GM21737 (cell line): ENCODE results near the gene CBFA2T2.
A peak's percentile ranks its signal among the peaks of the same experiment; 100 is the strongest.
"Not testable (repeated sequence)": the region's sequence is repeated elsewhere in the genome, so short reads cannot be mapped to it uniquely, and the experiment has no call there.

Experiments used
- ATAC-seq: cut with Tn5 transposase; IDR thresholded peaks from one replicate; pipeline ENCODE4 v1.9.1; 2021; ENCODE audit warnings: mild to moderate bottlenecking, moderate library complexity; ENCODE audit not compliant: unreplicated experiment

The CBFA2T2 gene

DNA sequence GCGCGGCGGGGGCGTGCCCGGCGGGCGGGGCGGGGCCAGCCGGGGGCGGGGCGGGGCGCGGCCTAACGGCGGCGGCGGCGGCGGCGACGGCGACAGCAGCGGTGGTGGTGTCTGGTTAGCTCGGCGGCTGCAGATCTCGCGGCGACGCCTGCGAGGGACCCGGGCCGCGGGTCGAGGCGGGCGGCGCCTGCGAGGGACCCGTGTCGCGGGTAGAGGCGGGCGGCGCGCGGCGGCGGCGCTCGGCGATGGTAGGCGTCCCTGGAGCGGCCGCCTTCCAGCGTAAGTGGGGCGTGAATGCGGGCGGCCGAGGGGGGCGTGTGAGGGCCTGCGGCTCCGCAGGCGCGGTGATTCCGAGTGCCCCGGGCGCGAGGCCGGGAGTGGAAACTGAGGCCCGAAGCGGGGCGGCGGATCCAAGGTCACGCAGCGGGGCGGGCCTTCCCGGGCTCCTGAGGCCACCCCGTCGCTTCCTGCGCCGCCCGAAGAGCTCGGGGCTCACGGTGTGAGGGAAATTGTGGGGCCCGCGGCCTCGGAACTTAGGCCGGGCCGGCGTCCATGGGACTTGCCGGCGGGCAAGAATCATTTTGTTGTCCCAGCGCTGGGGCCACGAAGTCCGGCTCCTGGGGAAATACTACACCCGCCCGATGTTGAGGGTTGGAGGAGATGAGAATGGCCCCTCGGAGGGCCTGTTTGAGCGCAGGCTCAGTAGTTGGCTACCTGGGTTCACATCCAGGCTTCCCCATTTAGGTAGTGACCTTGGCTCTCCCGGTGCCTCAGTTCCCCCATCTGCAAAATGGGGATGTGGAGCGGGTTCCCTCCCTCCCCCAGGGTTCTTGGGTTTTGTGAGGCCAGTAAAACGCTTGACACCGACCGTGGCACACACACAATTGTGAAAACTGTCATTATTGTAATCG, at the start of gene CBFA2T2:
Gene CBFA2T2, plus strand, starts transcription at position 74 of the 911 bp plus-strand sequence. Its CDS starts 172 bp downstream, at position 246.
- peak; percentile 22 for ATAC-seq

DNA sequence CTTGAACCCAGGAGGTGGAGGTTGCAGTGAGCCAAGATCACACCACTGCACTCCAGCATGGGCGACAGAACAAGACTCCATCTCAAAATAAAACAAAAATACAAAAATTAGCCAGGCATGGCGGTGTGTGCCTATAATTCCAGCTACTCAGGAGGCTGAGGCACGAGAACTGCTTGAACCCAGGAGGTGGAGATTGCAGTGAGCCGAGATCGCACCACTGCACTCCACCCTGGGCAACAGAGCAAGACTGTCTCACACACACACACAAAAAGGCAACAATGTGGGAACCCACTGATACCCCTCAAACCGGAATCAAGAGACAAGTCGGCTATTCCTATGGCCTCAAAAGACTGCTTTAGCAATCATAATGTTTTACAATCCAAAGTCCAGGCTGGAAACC, 49.3 kb upstream of the CBFA2T2 start:
- not testable (repeated sequence) for ATAC-seq

DNA sequence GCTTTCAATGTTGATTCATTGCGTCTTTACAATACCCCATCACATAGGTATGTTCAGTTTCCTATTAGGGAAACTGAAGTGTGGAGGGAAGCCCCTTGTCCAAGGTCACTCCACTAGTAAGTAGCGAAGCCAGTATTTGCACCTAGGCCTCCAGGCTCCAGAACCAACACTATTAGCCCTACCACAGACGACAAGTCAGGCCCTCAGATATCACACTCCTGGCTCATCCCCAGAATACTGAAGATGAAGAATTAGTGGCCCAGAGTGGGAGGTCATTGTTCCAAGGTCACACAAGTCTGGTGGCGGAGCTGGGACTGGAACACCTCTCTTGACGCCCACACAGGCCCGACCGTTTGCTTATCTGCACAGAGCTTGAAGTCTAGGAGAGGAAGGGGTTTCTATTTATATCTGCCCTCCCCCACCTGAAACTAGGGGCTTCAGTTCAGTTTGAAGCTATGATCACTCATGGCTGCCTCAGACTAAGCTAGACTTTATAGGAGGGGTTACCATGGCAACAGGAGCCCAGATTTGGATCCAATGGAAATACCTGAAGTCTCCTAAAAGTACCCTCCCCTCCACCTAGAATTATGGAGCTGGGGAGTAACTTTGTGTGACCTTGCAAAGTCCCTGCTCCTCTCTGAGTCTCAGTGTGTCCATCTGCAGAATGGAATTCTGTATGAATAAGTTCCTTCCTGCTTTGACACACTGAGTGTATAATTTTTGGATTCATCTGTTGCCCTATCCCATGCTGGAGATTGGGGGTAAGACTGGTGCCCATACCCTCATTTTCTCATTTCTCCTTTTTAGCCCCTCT, 48.5 kb upstream of the CBFA2T2 start:
- no peak for ATAC-seq

DNA sequence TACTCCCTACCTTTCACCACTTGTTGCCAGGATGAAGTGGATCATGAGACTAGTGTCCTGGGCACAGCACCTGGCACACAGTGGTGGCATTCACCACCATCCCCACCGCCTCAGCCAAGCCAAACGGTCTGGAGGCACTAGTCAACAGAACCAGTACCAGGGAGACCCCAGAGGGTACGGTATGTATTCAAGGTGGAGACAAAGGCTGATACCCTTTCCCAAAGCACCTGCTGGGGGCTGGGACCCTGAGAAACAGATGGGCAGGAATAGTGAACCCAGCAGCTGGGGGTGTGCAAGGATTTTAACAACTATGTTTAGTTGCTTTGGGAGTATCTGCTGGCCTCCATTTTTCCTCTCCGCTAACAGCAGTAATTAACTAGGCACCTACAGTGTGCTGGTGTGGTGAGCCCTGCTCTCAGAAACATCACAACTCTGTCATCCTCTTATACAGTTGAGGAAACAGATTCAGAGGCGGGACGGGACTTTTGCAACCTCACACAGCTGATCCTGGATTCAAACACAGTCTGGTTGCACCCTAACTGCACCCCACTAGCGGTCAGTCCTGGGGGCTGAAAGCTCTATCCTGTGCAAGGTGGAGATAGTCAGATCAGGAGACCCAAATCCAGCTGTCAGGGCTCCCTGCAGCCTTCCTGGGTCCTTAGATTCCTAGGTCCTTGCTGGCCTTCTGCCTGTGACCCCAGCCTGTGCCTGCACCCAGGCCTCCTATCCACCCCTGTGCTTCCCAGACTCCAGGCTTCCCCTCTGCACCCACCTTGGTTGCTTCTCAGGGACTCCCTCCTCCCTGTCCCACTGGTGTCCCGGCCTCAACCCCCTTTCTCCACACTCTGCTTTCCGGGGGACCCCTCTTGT, 47.5 kb upstream of the CBFA2T2 start:
- ATAC-seq = no peak

DNA sequence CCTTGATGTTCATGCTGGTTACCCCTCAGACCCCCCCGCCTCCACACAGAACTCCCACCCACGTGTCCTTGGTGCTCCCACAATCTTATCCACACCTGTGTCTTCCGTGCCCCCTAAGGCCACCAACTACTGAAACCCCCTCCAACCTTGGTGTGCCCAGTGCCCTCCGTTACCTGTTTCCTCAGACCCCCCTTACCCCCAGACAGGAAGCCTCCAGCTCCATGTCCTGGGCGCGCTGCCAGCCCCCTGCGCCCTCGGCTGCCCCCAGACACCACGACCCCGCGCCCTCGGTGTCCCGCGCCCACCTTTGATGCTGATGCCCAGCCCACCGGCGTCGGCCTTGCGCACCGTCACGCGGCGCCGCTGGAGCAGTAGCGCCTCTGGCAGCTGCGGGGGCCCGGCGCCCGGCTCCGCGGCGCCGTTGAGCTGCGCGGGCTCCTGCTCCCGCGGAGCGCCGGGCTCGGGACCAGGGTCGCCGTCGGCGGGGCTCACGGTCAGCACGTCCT, 46.8 kb upstream of the CBFA2T2 start:
- ATAC-seq = no peak

DNA sequence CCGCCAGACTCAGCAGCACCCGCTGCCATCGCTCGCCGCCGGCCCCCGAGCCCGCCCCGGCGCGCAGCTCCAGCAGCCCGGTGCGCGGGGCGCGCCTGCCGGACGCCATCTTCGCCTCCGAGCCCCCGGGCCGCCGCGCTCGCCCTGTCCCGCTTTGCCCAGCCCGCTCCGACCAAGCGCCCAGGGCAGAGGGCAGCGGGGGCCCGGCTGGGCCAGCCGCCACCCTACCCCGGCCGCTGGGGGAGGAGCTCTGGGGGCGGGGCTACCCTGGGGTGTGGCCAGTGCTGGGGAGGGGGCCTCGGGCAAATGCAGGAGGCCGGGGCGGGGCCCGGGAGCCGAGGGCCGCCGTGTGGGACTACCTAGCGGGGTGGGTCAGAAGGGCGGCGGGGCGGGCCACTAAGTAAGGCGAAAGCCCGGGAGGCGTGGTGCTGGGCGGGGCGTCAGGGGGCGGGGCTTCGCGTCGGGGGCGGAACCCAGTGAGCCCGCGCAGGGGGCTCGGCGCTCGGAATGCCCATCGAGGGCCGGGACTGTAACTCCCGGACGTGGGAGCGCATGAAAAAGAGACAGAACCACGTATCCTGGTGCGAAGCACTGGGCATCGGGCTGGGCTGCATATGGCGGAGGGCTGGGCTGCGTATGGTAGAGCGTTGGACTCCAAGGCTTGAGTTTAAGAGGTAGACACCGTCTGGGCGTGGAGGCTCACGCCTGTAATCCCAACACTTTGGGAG, 46.2 kb upstream of the CBFA2T2 start, which contains the start of gene SNTA1:
Gene SNTA1, minus strand, starts transcription at position 252 of the 728 bp plus-strand sequence. Its CDS starts 143 bp downstream, at position 109.
- ATAC-seq = peak; percentile 76

DNA sequence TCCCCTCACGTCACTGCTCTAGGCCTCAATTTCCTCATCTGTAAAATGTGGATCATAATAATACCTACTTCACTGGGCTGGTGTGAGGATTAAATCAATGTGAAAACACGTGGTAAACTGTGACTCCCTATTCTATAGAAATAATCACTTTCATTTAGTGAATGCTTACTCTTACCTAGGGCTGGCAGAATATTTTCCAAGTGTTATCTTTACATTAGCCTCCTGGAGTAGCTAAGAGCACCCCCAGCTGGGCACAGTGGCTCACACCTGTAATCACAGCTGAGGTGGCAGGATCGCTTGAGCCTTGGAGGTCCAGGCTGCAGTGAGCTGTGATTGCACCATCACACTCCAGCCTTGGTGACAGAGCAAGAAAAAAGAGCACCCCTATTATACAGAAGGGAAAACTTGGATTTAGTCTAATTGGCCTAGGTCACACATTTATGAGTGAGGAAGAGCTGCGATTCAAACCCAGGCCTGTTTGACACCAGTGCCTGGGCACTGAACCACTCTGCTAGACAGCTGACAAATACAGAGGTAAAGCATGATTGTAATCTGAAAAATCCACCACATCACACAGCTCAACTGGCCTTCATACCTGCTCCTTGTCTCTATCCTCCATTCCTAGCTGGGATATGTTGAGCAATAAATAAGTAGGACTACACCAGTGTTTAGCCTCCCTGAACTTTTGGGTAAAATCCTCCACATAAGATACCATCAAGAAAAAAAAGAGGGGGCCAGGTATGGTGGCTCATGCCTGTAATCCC, 44.9 kb upstream of the CBFA2T2 start:
- ATAC-seq = no peak

DNA sequence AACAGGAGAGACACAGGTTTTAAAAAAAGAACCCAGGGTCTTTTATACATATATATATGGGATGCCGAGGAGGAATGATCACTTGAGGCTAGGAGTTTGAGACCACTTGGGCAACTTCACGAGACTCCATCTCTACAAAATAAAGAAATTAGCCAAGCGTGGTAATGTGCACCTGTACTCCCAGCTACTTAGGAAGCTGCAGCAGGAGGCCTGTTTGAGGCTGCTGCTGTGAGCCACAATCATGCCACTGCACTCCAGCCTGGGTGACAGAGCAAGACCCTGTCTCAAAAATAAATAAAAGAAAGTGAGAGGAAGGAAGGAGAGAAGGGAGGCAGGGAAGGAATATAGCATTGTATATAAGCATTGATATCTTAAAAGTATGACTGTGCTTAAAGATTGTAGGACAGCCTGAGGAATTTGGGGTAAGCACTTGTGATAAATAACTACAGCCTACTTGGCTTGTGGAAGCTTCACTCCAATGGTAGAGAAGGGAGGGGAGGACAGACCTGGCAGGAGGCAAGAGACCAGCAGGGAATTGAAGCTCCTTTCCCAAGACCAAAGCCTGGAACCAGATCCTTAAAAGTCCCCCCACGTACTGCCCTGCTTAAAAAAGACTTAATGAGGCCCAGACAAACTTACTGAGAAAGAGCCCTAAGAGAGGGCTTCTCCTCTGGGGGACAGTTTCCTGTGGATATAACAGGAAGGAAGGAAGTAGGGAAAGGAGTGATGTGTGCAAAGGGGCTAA, 43.8 kb upstream of the CBFA2T2 start:
- ATAC-seq = no peak

DNA sequence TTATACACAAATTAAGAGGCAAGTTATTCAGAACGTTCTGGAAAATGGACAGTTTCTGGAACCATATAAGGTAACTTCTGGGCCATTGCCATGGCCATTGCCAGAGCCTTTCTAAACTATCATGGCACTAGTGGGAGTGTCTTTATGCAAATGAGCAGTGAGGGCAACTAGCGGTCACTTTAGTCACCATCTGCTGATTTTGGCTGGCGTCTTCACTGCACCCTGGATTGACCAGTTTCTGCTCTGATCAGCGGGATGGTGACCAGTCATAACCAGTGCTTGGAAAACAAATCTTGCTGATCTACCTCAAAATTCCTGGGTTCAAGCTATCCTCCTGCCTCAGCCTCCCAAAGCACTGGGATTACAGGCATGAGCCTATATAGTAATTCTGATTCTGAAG, 39.0 kb upstream of the CBFA2T2 start:
- no peak for ATAC-seq

DNA sequence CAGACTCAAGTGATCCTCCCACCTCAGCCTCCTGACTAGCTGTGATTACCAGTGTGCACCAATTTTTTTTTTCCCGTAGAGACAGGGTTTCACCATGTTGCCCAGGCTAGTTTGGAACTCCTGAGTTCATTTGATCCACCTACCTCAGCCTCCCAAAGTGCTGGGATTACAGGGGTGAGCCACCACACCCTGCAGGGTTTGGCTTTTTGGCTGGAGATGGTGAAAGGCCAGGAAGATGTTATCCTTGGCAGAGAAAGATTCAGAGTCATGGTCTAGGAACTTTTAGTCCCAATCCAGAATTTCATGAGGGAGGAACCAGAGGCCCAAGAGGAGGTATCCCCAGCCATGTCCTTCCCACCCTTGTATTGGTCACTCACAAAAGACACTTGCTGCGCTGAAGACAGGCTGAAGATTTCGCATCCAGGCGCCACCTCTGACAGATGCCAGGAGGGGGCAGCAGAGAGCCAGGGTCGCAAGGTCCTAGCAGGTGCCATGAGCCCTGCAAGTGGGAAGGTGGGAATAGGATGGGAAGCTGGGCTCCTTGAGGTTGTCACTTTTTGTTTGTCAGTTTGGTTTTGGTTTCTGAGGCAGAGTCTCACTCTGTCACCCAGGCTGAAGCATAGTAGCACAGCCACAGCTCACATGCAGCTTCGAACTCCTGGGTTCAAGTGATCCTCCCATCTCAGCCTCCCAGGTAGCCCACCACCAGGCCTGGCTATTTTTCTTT, 32.8 kb upstream of the CBFA2T2 start:
- ATAC-seq = not testable (repeated sequence)

DNA sequence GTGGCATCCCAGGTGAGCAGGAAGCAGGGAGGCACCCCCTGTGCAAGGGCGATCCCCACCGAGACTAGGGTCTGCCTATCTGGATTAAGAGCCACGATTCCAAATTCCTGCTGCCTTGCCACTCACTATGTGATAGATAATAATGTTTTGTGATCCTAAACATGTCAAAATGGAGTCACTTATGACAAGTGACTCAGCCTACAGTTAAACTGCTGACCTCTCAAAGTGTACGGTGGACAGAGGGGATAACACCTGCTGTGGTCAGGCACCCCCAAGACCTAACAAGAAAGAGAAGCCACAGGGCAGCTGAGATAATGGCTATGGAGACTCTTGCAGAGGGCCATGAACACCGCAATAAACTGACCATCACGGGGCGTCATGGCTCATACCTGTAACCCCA, 30.3 kb upstream of the CBFA2T2 start:
- ATAC-seq = no peak

DNA sequence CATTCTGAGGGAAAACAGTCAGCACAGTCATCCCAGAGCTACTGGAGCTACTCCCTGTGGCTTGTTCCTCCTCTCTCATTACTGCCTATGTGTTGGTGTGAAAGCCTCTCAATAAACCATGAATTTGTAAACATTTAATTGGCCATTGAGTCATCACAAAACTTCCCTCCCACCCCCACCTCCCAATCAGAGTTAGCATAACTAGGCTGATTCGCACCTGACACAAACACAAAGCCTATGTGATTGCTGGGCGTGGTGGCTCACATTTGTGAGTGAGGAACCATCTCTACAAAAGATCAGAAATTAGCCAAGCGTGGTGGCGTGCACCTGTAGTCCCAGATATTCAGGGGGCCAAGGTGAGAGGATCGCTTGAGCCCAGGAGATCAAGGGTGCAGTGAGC, 29.2 kb upstream of the CBFA2T2 start:
- no peak for ATAC-seq

DNA sequence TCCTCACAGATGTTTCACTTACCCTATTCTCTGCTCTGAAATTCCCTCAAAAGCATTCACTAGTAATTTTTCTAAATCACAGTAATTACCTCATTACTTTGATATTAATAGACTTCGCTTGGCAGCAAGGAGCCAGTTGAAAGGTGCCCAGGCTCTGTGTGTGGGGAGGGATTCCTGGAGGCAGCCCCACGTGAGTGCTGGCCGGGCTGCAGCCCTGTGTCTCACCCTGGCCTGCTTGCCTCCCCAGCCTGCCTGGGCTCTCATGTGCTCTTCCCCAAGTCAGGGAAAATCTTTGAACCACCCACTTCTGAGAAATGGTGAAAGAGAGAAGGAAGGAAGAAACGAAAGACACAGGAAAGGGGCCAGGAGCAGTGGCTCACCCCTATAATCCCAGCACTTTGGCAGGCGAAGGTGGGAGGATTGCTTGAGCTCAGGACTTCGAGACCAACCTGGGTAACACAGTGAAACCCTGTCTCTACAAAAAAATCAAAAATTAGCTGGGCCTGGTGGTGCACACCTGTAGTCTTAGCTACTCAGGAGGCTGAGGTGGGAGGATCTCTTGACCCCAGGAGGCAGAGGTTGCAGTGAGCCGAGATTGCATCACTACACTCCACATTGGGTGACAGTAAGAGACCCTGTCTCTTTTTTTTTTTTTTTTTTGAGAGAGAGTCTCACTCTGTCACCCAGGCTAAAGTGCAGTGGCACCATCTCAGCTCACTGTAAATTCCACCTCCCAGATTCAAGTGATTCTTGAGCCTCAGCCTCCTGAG, 26.4 kb upstream of the CBFA2T2 start:
- no peak for ATAC-seq

DNA sequence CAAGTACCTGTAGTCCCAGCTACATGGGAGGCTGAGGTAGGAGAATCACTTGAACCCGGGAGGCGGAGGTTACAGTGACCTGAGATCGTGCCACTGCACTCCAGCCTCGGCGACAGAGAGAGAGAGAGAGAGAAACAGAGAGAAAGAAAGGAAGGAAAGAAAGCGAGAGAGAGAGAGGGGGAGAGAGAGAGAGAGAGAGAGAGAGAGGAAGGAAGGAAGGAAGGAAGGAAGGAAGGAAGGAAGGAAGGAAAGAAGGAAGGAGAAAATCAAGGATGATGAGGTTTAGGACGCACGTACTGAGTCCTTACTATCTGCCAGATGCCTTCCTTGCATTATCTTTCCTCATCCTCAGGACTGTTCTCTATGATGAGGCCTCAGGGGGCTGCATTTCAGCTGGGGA, 25.1 kb upstream of the CBFA2T2 start:
- not testable (repeated sequence) for ATAC-seq

DNA sequence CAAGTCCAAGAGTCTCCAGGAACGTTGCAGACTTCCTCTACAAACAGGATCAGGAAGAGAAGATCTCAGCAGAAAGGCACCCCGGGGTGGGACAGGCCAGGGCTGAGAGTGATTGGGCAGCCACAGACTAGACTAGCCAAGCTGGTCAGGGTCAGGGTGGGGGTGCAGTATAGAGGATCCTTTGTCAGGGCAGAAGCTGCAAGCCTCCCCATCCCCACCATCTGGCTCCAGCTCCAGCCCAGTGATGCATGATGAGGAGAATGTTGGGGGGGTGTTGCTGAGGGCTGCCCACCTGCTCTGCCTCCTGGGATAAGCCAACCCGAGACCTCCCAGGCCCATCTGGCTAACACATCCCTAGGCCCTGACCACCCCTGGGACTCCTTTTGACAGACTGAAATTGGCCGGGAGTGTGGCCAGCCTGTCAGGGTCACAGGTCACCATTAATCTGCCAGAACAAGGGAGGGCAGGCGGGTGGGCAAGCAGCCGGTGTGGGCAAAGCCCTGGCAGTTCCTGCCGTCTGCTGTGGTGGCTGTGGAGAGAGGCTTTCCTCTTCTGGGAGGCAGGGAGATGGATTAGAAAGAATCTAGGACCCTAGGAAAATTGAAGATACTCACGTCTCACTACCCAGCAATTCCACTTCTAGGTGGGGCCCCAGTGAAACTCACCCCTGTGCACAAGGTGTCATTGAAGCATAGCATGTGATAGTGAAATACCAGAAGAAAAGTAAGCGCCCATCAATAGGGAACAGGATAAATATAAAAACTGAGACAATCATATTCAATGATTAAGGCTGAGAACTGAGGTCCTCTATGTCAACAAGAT, 24.2 kb upstream of the CBFA2T2 start:
- no peak for ATAC-seq

DNA sequence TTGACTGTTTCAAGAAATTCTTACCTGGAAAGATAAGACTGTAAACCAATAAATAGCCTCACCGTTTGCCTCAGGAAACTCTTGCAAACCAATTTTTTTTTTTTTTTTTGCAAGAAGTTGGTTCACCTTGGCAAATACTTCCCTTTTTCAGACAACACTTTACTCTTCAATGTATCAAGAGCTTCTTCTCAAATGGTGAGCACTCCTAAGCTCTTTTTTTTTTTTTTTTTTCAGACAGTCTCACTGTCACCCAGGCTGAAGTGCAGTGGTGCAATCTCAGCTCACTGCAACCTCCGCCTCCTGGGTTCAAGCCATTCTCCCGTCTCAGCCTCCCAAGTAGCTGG, 23.6 kb upstream of the CBFA2T2 start:
- ATAC-seq = no peak
